ENCODE results near the gene TPRG1. TPM values are rescaled to one million over a fixed set of nuclear protein-coding genes. Genes with fewer than 3 reads are reported as not detected.

Gene TPRG1, protein sequence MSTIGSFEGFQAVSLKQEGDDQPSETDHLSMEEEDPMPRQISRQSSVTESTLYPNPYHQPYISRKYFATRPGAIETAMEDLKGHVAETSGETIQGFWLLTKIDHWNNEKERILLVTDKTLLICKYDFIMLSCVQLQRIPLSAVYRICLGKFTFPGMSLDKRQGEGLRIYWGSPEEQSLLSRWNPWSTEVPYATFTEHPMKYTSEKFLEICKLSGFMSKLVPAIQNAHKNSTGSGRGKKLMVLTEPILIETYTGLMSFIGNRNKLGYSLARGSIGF
- not detected in 2 replicates for total RNA-seq (2011; cell fraction: chromatin; rRNA removed; ENCODE audit: low replicate concordance)
- not detected in 2 replicates for total RNA-seq (2011; cell fraction: nucleolus; rRNA removed)
- not detected in 2 replicates for total RNA-seq (2011; cell fraction: nucleoplasm; rRNA removed)
- total RNA-seq (2014; rRNA removed) (not detected in 2 replicates), total RNA-seq (2014; rRNA removed; fragmentation: Illumina TruSeq; extraction: Trizol) (not detected in 2 replicates), total RNA-seq (2015; rRNA removed; fragmentation: Illumina TruSeq; extraction: Trizol) (not detected in 2 replicates), total RNA-seq (2021) (not detected in 2 replicates), polyA plus RNA-seq (2011; rRNA removed) (not detected in 2 replicates), polyA plus RNA-seq (2014; fragmentation: Illumina TruSeq; extraction: Trizol) (not detected in 2 replicates), polyA plus RNA-seq (2014; fragmentation: Nextera tagmentation; extraction: Ambion mirVana) (not detected), polyA plus RNA-seq (2014; rRNA removed) (0.01 TPM in 1 of 2 replicates, not detected in the other), polyA minus RNA-seq (2011; rRNA and poly(A)+ RNA removed) (not detected in 2 replicates), Bru-seq, nascent RNA (percentile 6 among the genes with signal in this experiment), BruChase-seq, experiment 1, labeled RNA remaining after a 2-hour chase (percentile 8 among the genes with signal in this experiment), BruChase-seq, experiment 2, labeled RNA remaining after a 6-hour chase (percentile 8 among the genes with signal in this experiment)
- polyA plus RNA-seq (2011; cell fraction: cytosol; rRNA removed) = not detected in 2 replicates
- polyA plus RNA-seq (2011; cell fraction: nucleus; rRNA removed) = not detected in 2 replicates
- 0.16 and 0.24 TPM in 2 replicates for polyA plus RNA-seq (2012)
- not detected in 2 replicates for polyA minus RNA-seq (2011; cell fraction: cytosol; rRNA and poly(A)+ RNA removed)
- not detected in 2 replicates for polyA minus RNA-seq (2011; cell fraction: nucleus; rRNA and poly(A)+ RNA removed)
- long read RNA-seq, experiment 1 = 0 reads
- long read RNA-seq, experiment 2 = 0 reads
- long read RNA-seq, experiment 3 = 0 reads

DNA sequence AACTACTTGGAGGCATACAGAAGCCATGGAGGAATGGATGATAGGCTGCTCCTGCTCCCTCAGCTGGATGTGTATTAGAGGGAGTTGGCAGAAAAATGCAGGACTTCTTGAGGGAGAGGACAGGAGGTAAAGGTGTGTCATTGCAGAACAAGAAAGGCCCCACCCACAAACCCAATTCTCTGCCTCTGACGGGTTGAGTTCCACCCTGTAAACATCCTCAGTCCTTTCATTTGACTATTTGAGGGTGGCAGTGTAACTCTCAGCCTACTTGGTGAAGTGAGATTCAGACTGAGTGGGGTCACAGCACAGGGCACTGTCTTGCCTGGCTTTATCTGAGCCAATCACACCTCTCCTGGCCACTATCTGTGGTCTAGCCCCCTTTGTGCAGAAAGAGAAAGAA is at the start of gene TPRG1:
TPRG1 (plus strand) TSS at position 265 of the 400 bp plus-strand sequence. CDS start 35,414 bp downstream, outside the sequence.
- ChIA-PET CTCF (ENCODE audit: low intra/inter-chr PET ratio) (no interaction called here), POLR2A (no interaction called here)
- H3K4me3 ChIP-seq = no peak within 1 kb of the TSS
- BruUV-seq (replicated peaks) = no TSS peak
- TF ChIP-seq ZNF3 (CRISPR knock-in tag; IDR thresholded peaks at IDR 0.05) = no peak
- TF ChIP-seq BRD9 (IDR thresholded peaks at IDR 0.05; ENCODE audit: low read depth, partially characterized antibody) = no peak
- no peak for TF ChIP-seq KLF10 (CRISPR knock-in tag; IDR thresholded peaks at IDR 0.05)
- TF ChIP-seq LEF1 (IDR thresholded peaks at IDR 0.05) = no peak
- TF ChIP-seq, protein P1, sequence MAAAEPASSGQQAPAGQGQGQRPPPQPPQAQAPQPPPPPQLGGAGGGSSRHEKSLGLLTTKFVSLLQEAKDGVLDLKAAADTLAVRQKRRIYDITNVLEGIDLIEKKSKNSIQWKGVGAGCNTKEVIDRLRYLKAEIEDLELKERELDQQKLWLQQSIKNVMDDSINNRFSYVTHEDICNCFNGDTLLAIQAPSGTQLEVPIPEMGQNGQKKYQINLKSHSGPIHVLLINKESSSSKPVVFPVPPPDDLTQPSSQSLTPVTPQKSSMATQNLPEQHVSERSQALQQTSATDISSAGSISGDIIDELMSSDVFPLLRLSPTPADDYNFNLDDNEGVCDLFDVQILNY (CRISPR knock-in tag; IDR thresholded peaks at IDR 0.05) = no peak
- no peak for TF ChIP-seq NR2C1 (IDR thresholded peaks at IDR 0.05)
- no peak for TF ChIP-seq NR2C1 (tag; IDR thresholded peaks at IDR 0.05)
- TF ChIP-seq GABPA (tag; conservative IDR thresholded peaks at IDR 0.05; ENCODE audit: low read depth) = no peak
- TF ChIP-seq, protein P2, sequence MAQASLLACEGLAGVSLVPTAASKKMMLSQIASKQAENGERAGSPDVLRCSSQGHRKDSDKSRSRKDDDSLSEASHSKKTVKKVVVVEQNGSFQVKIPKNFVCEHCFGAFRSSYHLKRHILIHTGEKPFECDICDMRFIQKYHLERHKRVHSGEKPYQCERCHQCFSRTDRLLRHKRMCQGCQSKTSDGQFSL (CRISPR knock-in tag; IDR thresholded peaks at IDR 0.05) = no peak
- TF ChIP-seq, protein P2 (tag; IDR thresholded peaks at IDR 0.05) = no peak
- TF ChIP-seq GABPB1 (CRISPR knock-in tag; IDR thresholded peaks at IDR 0.05) = no peak
- TF ChIP-seq XRCC3 (IDR thresholded peaks at IDR 0.05) = no peak
- no peak within 1 kb of the TSS for H3K4me2 ChIP-seq (ENCODE audit: insufficient read depth, low read length)
- no peak for FAIRE-seq
- no peak within 1 kb of the TSS for H3K9ac ChIP-seq (ENCODE audit: insufficient read depth in 1 of 2, low read depth in 2 of 2, low read length in 2 of 2)
- intact Hi-C loops (cut with micrococcal nuclease) = no loop called here
- H3K9me1 ChIP-seq (ENCODE audit: control insufficient read depth, insufficient read depth, low read length) = no peaks in the 10 kb centered on the region
- no peaks in the 10 kb centered on the region for H3K27me3 ChIP-seq (ENCODE audit: control insufficient read depth in 2 of 2, insufficient read depth in 2 of 2, low read length in 2 of 2)
- in situ Hi-C loops (cut with MboI) = no loop called here
- H2AFZ ChIP-seq (ENCODE audit: low read depth, low read length) = no peak within 1 kb of the TSS
- H3K36me3 ChIP-seq (ENCODE audit: control insufficient read depth, insufficient read depth, low read length) = no peaks in the 10 kb centered on the region
- H3K79me2 ChIP-seq (ENCODE audit: control insufficient read depth, insufficient read depth, low read length) = no peaks in the 10 kb centered on the region
- no peak within 1 kb of the TSS for H3K27ac ChIP-seq (ENCODE audit: extremely low read depth, low read depth, low read length)
- no peak for ATAC-seq
- 0% methylated on average over 1 of the region's 1 CpG for WGBS (ENCODE audit: insufficient coverage, low coverage, missing lambda C conversion rate)
- H3K4me1 ChIP-seq (replicated peaks in 1 of 2; ENCODE audit: control insufficient read depth in 2 of 2, insufficient read depth in 2 of 2, low read length in 2 of 2) = no peaks in the 10 kb centered on the region
- no peaks in the 10 kb centered on the region for H4K20me1 ChIP-seq (replicated peaks; ENCODE audit: control insufficient read depth, insufficient read depth, low read length)
- DNase-seq (ENCODE audit: extremely low read depth in 1 of 4, low spot score in 3 of 4) = no peak
- no peaks in the 10 kb centered on the region for H3K9me3 ChIP-seq (replicated peaks; ENCODE audit: control insufficient read depth, insufficient read depth, low read depth, low read length)

Measured in K562 (cell line).